CD4-positive, alpha-beta T cell (primary cell): Measurements from ENCODE around the gene COA1. TPM values are rescaled to one million over a fixed set of nuclear protein-coding genes. Genes with fewer than 3 reads are reported as not detected.
"Not testable (repeated sequence)": the region's sequence is repeated elsewhere in the genome, so short reads cannot be mapped to it uniquely, and the experiment has no call there.

Source experiments
- ATAC-seq: fragments of 200-7000 bp; cut with Tn5 transposase; one replicate; pipeline ENCODE4 v1.10.0; 2022; ENCODE audit warnings: mild to moderate bottlenecking; ENCODE audit not compliant: poor library complexity
- CTCF ChIA-PET: fragments of 350-600 bp; sonication (Branson Sonifier 250); formaldehyde crosslinking; loops from one replicate; lab custom pipeline; 2021; ENCODE audit warnings: antibody characterized with exemption, inconsistent platforms; lab: Charles Lee
- POLR2A ChIA-PET: fragments of 350-600 bp; sonication (Branson Sonifier 250); formaldehyde crosslinking; loops from one replicate; lab custom pipeline; 2021; ENCODE audit warnings: antibody characterized with exemption, inconsistent platforms; lab: Charles Lee
- DNase-seq, 14 experiments: peaks; one replicate each; pipeline ENCODE4 v3.0.0-alpha.2; 2013 to 2020; ENCODE audit warnings: mixed read lengths in 2 of 14
- H3K27ac ChIP-seq, 2 donors: one replicate each; pipeline versions ENCODE4 v1.5.1 to v1.7.0; 2013; ENCODE audit warnings: low read length in 2 of 2, low read depth in 1 of 2, mild to moderate bottlenecking in 1 of 2
- H3K27me3 ChIP-seq, 2 experiments: 1 replicate in 1 of 2; 2 replicates in 1 of 2; pipeline versions ENCODE4 v1.6.1 to v1.7.0; 2013; ENCODE audit warnings: low read length in 2 of 2, control low read depth in 1 of 2, mild to moderate bottlenecking in 1 of 2, moderate library complexity in 1 of 2; ENCODE audit not compliant: insufficient read depth in 2 of 2, control insufficient read depth in 1 of 2
- H3K36me3 ChIP-seq: one replicate; pipeline ENCODE4 v1.6.1; 2013; ENCODE audit warnings: low read length, control low read depth; ENCODE audit not compliant: insufficient read depth
- H3K4me1 ChIP-seq: one replicate; pipeline ENCODE4 v1.6.1; 2013; ENCODE audit warnings: low read length, control low read depth; ENCODE audit not compliant: insufficient read depth
- H3K4me3 ChIP-seq: one replicate; pipeline ENCODE4 v1.5.1; 2013; ENCODE audit warnings: mild to moderate bottlenecking, low read length, moderate library complexity
- H3K9me3 ChIP-seq, 2 experiments: 1 replicate in 1 of 2; 2 replicates in 1 of 2; pipeline versions ENCODE4 v1.6.1 to v1.7.0; 2013; ENCODE audit warnings: low read length in 2 of 2, mild to moderate bottlenecking in 2 of 2, control low read depth in 1 of 2, moderate library complexity in 1 of 2; ENCODE audit not compliant: control insufficient read depth in 1 of 2, insufficient read depth in 1 of 2
- H3K27ac Mint-ChIP-seq: one replicate; pipeline ENCODE4 v1.8.0; 2020; ENCODE audit warnings: mixed read lengths
- H3K27me3 Mint-ChIP-seq: one replicate; pipeline ENCODE4 v1.8.0; 2021; ENCODE audit warnings: mixed read lengths
- H3K36me3 Mint-ChIP-seq: one replicate; pipeline ENCODE4 v1.8.0; 2021; ENCODE audit warnings: low read depth, mixed read lengths
- H3K4me1 Mint-ChIP-seq: one replicate; pipeline ENCODE4 v1.8.0; 2021; ENCODE audit warnings: low read depth, mixed read lengths
- H3K4me3 Mint-ChIP-seq: one replicate; pipeline ENCODE4 v1.8.0; 2020; ENCODE audit warnings: mild to moderate bottlenecking, mixed read lengths
- H3K9me3 Mint-ChIP-seq: one replicate; pipeline ENCODE4 v1.8.0; 2020; ENCODE audit warnings: mixed read lengths
- intact Hi-C, 2 experiments: fragments of 100-400 bp; cut with DNase I in 1 of 2; cut with micrococcal nuclease in 1 of 2; formaldehyde crosslinking; loops; one replicate each; pipeline versions ENCODE4 v1.15.1 to v1.9.0; 2023 to 2025; cut with DNase I, micrococcal nuclease
- total RNA-seq, 174 experiments: library from RNA in 2 of 174; stranded (reverse) in 2 of 174; gene quantifications; one replicate each; pipeline ENCODE4 v1.2.3 and lab custom pipeline; 2021 to 2026
- TF ChIP-seq, protein P1 (sequence below): fragments of 200-600 bp; IDR thresholded peaks from one replicate; pipeline ENCODE4 v1.8.0; 2022; ENCODE audit warnings: antibody characterized with exemption, mild to moderate bottlenecking

COA1 gene
- total RNA-seq, 2 experiments from 2014 or later = 78.9 to 80.7 TPM

DNA sequence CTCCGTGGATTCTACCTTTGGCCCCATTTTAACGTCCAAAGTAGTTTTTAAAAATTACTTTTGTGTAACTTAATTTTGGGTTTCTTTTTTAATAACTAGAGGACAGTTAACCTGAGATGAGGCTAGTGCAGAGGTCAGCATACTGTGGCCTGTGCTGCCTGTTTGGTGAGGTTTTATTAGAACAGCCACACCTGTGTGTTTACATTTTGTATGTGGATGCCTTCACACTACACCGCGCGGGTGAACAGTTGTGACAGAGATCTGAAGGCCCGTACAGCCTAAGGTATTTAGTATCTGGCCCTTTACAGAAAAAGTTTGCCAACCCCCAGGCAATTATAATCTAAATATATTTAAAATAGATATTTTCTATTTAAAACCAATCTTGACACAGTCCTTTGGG lies 99.5 kb downstream of the COA1 start:
- Mint-ChIP-seq H3K9me3 (no peaks in the 10 kb centered on the region), H3K36me3 (peaks cover 95% of the 10 kb centered on the region), H3K4me1 (peaks cover 96% of the 10 kb centered on the region), H3K4me3 (peak overlapping the region; percentile 3), H3K27ac (no peak overlapping the region), H3K27me3 (no peaks in the 10 kb centered on the region)
- Histone ChIP-seq H3K9me3 (no peaks in the 10 kb centered on the region), H3K27ac (peak overlapping the region in 1 of 2 donors; percentile 43), H3K36me3 (peaks cover 78% of the 10 kb centered on the region), H3K27me3 (no peaks in the 10 kb centered on the region), H3K4me3 (no peak overlapping the region), H3K4me1 (peaks cover 39% of the 10 kb centered on the region)
- DNase-seq (peak in 1 of 14 experiments; percentile 23), ATAC-seq (no peak)
- ChIA-PET POLR2A (interaction anchor here (0.6 to 6.1 kb wide), 12 partner anchors 9 to 70 kb away, joined by 3 to 60 read pairs (median 4); partner anchors contain the start of gene STK17A), CTCF (interaction anchor here (0.7 to 5.8 kb wide), 4 partner anchors 21 to 70 kb away, joined by 3 to 58 read pairs (median 6); partner anchors contain the start of gene STK17A)
- intact Hi-C loops = loop anchor here (2.0 to 5.0 kb wide), 5 partner anchors 17 to 67 kb away; no protein-coding TSS in a partner anchor
- TF ChIP-seq, protein P1, sequence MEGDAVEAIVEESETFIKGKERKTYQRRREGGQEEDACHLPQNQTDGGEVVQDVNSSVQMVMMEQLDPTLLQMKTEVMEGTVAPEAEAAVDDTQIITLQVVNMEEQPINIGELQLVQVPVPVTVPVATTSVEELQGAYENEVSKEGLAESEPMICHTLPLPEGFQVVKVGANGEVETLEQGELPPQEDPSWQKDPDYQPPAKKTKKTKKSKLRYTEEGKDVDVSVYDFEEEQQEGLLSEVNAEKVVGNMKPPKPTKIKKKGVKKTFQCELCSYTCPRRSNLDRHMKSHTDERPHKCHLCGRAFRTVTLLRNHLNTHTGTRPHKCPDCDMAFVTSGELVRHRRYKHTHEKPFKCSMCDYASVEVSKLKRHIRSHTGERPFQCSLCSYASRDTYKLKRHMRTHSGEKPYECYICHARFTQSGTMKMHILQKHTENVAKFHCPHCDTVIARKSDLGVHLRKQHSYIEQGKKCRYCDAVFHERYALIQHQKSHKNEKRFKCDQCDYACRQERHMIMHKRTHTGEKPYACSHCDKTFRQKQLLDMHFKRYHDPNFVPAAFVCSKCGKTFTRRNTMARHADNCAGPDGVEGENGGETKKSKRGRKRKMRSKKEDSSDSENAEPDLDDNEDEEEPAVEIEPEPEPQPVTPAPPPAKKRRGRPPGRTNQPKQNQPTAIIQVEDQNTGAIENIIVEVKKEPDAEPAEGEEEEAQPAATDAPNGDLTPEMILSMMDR = no peak

DNA sequence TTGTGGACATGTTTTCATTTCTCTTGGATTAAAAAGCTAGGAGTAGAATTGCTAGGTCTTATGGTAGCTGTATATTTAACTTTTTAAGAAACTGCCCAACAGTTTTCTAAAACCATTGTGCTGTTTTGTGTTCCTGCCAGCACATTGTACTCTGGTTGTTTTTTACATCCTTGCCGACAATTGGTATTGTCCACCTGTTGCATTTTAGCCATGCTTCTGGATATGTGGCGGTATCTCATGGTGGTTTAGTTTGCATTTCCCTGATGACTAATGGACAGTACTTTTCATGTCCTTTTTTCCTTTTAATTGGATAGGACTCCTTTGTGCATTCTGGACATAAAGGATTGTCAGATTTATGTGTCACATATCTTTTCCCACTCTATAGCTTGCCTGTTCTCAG lies 100.9 kb downstream of the COA1 start:
- Mint-ChIP-seq H3K36me3 (peaks cover 95% of the 10 kb centered on the region), H3K4me1 (peaks cover 96% of the 10 kb centered on the region), H3K27ac (no peak overlapping the region), H3K27me3 (no peaks in the 10 kb centered on the region), H3K4me3 (peak overlapping the region; percentile 16), H3K9me3 (no peaks in the 10 kb centered on the region)
- no peak overlapping the region for H3K4me3 ChIP-seq
- ChIA-PET POLR2A (interaction anchor here (1.1 to 6.1 kb wide), 9 partner anchors 9 to 71 kb away, joined by 3 to 60 read pairs (median 6); partner anchors contain the start of gene STK17A), CTCF (interaction anchor here (1.7 to 5.8 kb wide), 2 partner anchors 45 to 71 kb away, joined by 7 to 58 read pairs; partner anchors contain the start of gene STK17A)
- ATAC-seq = no peak
- DNase-seq = no peak
- peaks cover 36% of the 10 kb centered on the region for H3K4me1 ChIP-seq
- intact Hi-C loops = loop anchor here (5.0 kb wide), 4 partner anchors 36 to 69 kb away; no protein-coding TSS in a partner anchor
- TF ChIP-seq, protein P1 = no peak
- no peak overlapping the region for H3K27ac ChIP-seq
- H3K27me3 ChIP-seq = no peaks in the 10 kb centered on the region
- H3K36me3 ChIP-seq = peaks cover 79% of the 10 kb centered on the region
- H3K9me3 ChIP-seq = no peaks in the 10 kb centered on the region

DNA sequence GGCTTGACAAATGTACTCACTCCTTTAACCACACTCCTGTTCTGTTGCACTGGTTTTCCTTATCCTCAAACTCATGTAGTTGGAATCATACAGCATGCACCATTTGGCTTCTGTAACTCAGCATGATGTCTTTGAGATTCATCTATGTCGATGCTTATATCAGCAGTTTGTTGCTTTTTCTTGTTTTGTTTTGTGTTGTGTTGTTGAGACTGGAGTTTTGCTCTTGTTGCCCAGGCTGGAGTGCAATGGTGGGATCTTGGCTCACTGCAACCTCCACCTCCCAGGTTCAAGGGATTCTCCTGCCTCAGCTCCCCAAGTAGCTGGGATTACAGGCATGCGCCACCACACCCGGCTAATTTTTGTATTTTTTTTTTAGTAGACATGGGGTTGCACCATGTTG lies 101.5 kb downstream of the COA1 start:
- H3K4me3 Mint-ChIP-seq = peak overlapping the region; percentile 2
- not testable (repeated sequence) for H3K27ac ChIP-seq, H3K4me3 ChIP-seq, ATAC-seq, H3K27me3 Mint-ChIP-seq, DNase-seq, H3K27me3 ChIP-seq, H3K9me3 ChIP-seq, H3K9me3 Mint-ChIP-seq, H3K27ac Mint-ChIP-seq
- peaks cover 35% of the 10 kb centered on the region for H3K4me1 ChIP-seq
- POLR2A ChIA-PET = interaction anchor here (1.1 to 6.1 kb wide), 9 partner anchors 8 to 72 kb away, joined by 3 to 60 read pairs (median 6); partner anchors contain the start of gene STK17A
- CTCF ChIA-PET = interaction anchor here (1.5 to 5.8 kb wide), 4 partner anchors 12 to 72 kb away, joined by 3 to 58 read pairs (median 6); partner anchors contain the start of gene STK17A
- H3K4me1 Mint-ChIP-seq = peaks cover 96% of the 10 kb centered on the region
- peaks cover 94% of the 10 kb centered on the region for H3K36me3 Mint-ChIP-seq
- intact Hi-C loops = loop anchor here (5.0 kb wide), 4 partner anchors 35 to 70 kb away; no protein-coding TSS in a partner anchor
- peaks cover 77% of the 10 kb centered on the region for H3K36me3 ChIP-seq
